Nucleus accumbens (tissue), 56 donors: ENCODE data around the gene DNAAF8.
A peak's percentile ranks its signal among the peaks of the same experiment; 100 is the strongest.

Experiments
- DNase-seq, 56 donors: peaks; one replicate each; lab custom pipeline; 2025; lab: John Stamatoyannopoulos, UW

The DNAAF8 gene

DNA sequence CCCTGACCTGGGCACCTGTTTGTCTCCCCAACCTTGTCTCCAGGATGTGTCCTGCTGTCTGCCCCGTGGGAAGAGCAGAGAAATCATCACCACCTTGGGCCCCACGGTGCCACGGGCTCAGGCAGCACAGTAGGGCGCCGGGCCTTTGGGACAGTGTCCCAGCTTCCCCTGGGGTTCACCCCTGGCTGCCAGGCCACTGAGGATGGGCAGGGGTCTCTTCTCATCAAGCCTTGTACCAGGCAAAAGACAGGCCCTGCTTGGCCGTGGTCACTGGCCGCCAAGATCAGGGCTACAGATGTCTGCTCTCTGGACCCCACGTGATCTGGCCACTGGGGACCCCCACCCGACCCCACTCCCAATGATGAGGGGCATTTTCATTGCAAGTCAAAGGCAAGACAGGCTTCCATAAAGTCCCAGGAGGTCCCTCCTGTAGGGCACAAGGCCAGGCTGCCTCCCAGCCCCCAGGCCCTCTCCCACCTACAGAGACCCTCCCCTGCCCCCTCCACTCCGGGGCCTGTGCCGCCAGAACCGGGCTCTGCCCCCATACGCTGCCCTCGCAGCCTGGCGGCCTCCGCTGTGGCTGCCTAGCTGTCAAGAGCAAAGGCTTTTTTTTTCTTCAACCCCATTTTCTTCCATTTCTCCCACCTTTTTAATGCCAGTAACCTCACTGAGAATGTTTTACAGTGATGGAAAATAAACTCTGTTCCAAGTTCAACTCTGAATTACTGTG is 14.5 kb downstream of the DNAAF8 start:
- DNase-seq, result no peak

GRCh38 chr16:4749700-4750257 is 15.4 kb downstream of the DNAAF8 start:
- no peak for DNase-seq

GRCh38 chr16:4750896-4751295 is 16.6 kb downstream of the DNAAF8 start:
- DNase-seq, result no peak

- DNase-seq, result no peak
Observed at GRCh38 chr16:4752351-4753100, 18.2 kb downstream of the DNAAF8 start.

DNA sequence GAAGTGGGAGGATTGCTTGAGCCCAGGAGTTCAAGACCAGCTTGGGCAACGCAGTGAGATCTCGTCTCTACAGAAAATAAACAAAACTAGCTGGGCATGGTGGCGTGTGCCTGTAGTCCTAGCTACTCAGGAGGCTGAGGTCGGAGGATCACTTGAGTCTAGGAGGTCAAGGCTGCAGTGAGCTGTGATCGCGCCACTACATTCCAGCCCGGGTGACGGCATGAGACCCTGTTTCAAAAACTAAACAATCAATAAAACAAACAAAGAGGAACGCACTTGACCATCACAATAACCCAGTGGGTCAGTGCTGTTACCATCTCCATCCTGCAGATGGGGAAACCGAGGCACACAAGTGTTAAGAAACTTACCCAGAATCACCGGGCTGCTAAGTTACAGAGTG is 18.9 kb downstream of the DNAAF8 start:
- no peak for DNase-seq

DNA sequence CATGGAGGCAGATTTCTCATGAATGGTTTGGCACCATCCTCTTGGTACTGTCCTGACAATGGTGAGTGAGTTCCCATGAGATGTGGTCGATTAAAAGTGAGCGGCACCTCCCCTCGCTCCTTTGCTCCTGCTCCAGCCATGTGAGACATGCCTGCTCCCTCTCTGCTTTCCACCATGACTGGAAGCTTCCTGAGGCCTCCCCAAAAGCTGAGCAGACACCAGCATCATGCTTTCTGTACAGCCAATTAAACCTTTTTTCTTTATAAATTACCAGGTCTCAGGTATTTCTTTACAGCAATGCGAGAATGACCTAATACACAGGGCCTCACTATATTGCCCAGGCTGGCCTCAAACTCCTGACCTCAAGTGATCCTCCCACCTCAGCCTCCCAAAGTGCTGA is 20.5 kb downstream of the DNAAF8 start:
- DNase-seq, result no peak

GRCh38 chr16:4755687-4756086 is 21.4 kb downstream of the DNAAF8 start:
- no peak for DNase-seq

GRCh38 chr16:4760221-4760910 is 26.0 kb downstream of the DNAAF8 start:
- no peak for DNase-seq

DNA sequence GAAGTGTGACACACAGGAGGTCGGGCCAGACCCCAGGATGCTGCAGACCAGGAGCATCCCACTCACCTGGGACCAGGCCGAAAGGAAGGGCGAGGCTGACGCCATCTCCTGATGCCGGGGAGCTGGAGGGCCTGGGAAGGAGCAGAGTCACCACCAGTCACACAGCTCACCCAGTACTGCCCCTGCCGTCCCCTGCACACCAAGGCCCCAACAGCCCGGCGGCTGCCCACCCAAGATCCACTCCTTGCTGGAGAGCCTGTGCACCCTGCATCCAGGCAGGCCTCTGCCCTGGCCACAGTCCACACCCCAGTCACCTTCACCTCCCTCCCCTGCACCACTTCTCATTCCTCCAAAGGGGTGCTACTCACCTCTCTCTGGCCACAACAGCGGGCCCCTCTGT is 27.9 kb downstream of the DNAAF8 start:
- no peak for DNase-seq

GRCh38 chr16:4763791-4764190 is 29.5 kb downstream of the DNAAF8 start:
- DNase-seq, result no peak

GRCh38 chr16:4765511-4766474 is 31.5 kb downstream of the DNAAF8 start:
- no peak for DNase-seq

DNA sequence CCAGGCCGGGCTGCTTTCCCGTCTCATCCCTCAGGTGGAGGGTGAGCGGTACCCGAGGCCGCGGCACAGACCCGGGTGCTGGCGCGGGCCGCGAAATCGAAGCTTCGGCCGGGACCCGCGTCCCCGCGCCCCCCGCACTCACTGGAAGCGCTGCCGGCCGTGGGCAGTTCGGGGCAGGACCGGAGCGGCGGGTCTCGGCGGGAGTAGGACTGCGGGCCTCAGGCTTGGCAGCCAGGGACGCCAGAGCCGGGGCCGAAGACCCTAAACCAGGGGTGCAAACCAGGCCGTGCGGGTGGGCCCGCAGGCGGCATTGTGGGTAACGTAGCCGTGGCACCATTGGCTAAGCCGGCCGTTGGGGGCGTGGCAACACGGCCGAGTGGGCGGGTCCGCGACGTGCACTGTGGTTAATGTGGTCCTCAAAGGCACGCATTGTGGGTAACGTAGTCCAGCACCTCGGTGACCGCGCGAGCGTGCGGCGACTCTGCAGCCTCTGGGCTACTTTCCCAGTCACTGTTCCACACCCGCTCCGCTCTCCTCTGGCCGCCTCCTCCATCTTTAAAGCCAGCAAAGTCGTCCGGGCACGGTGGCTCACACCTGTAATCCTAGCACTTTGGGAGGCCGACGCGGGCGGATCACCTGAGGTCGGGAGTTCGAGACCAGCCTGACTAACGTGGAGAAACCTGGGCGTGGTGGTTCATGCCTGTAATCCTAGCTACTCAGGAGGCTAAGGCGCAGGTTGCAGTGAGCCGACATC is 32.7 kb downstream of the DNAAF8 start, which contains the start of gene ZNF500:
ZNF500 (minus strand) TSS at position 288 of the 754 bp plus-strand sequence. CDS start 1,184 bp downstream, outside the sequence.
- peak; percentile 67 to 99 (median 95) for DNase-seq

DNA sequence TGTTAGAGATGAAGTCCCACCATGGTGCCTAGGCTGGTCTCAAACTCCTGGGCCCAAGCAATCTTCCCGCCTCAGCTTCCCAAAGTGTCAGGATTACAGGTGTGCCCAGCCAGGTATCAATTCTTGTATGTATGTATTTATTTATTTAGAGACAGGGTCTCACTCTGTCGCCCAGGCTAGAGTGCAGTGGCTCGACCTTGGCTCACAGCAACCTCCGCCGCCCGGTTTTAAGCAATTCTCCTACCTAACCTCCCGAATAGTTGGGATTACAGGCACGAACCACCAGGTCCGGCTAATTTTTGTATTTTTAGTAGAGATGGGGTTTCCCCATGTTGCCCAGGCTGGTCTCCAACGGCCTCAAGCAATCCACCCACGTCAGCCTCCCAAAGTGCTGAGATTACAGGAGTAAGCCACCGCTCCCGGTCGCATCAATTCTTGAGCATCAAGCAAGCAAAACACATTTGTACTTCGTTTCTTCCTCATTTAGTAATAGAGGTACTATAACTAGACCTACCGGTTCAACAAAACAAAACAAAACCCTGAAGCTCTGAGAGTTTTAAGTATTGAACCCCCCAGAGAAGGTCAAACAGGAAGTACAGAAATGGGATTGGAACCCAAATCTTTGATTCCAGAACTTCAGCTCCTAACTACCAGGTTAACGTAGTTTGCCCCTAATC is 33.7 kb downstream of the DNAAF8 start:
- peak in 1 of 56 donors; percentile 22 for DNase-seq

- peak; percentile 66 to 99 (median 96) for DNase-seq
Observed at GRCh38 chr16:4768549-4769305, 34.4 kb downstream of the DNAAF8 start.

- DNase-seq, result no peak
Observed at GRCh38 chr16:4769306-4769638, 34.9 kb downstream of the DNAAF8 start.

DNA sequence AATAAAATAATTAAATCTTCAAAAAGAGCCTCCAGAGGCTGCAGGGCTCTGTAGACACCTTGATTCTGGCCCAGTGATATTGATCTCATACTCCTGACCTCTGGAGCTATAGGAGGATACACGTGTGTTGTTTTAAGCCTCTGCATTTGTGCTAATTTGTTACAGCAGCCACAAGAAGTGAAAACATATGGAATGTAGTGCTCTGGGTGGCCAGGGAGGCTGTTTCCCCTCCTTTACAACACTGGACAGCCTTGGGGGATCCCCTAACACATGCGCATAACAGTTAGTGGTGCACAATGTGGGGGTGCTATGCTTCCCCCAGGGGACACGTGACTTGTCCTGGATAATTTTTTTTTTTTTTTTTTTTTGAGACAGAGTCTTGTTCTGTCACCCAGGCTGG is 37.3 kb downstream of the DNAAF8 start:
- DNase-seq, result no peak

DNA sequence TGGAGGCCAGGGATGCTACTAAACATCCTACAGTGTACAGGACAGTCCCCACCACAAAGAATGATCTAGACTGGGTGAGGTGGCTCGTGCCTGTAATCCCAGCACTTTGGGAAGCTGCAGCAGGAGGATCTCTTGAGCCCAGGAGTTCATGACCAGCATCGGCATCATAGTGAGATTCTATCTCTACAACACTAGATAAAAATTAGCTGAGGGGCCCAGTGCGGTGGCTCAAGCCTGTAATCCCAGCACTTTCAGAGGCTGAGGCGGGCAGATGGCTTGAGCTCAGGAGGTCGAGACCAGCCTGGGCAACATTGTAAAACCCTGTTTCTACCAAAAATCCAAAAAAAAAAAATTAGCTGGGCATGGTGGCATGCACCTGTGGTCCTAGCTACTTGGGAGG is 38.0 kb downstream of the DNAAF8 start:
- DNase-seq, result no peak

DNA sequence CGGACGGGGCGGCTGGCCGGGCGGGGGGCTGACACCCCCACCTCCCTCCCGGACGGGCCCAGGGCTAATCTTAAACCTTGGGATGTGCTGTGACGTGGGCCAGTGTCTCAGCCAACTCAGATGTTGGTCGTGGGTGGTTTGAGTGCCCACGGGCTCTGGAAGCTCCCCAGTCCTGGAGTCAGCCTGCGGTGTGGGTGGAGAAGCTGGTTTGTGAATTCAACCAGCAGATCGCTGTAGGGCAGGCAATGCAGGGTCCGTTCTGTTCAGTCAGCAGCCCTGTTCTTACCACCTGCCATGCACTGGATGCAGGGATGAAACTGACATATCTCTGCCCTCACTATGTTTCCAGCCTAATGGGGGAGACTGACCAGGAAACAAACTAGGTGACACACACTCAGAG is 40.7 kb downstream of the DNAAF8 start:
- no peak for DNase-seq
